T1000 (cell line): ENCODE measurements around the gene CCDC148.

Experiments
- DNase-seq: peaks from one replicate; lab custom pipeline; 2025; ENCODE audit warnings: mixed read lengths; lab: John Stamatoyannopoulos, UW

The CCDC148 gene

DNA sequence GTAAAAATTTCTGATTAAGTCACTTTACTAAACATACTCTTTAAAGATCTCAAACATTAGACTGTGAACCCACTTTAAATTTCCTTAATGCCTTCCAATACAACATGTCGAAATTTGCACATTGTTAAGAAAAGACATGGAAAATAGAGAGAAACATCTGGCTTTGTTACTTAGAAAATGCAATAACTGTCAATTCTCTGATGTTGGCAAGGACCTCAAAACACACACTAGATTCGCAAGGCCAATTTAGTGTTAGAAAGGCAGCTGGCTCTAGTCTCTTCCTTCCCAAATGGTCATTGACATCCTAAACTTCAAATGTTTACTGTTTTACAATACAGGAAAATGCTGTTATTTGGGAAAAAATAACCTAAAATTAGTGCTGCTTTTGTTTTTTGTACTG is 244.3 kb downstream of the CCDC148 start:
- DNase-seq = no peak

DNA sequence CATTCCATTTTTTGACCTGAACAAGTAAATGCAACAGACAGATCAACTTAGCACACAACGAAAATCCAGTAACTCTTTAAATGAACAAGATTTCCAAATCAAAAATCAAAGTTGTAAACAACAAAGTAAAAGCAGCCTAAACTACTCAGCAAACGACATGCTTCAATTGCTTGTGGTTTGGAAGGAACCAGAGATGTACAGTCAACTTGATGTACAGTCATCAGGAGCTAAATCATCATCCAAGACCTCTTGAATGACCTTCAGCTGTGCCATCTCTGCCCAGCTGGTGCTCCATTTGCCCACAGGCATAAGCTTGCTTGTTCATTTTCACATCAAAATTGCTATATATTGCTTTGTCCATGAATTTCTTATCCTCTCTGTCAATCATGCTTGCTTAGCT is 245.1 kb downstream of the CCDC148 start:
- DNase-seq = no peak

DNA sequence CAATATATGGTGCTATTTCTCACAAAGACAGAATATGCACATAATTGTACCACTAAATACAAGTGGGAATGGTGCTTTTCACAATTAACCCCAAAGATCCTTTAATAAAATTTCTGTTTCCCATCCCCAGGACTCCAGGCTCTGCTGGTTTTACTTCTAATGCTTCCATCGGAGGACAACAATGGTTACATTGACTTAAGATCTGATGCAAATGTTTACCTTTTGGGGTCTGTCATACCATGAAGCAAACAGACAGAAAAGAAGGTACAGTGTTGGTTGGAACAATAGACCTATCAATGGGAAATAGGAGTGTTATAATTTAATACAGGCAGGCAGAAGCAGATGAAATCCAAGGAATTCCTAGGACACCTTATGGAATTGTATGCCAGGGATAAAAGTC is 249.2 kb downstream of the CCDC148 start:
- no peak for DNase-seq

DNA sequence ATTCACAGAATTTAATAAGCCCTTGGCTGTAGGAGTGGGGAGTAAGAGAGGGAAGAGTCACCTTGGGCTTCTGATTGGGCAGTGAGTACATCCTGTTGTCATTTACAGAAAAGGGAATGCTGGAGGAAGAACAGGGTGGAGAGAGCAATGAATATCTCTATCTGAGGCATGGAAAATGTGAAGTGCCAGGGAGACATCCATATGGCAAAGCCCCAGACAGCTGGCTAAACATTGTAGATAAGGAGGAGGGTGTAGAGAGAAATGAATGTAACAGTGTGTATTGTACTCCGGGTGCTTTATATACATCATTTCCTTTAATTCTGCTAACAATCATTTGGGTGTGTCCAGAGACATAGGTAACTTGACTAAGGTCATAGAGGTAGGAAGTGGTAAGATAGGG is 251.3 kb downstream of the CCDC148 start:
- no peak for DNase-seq

DNA sequence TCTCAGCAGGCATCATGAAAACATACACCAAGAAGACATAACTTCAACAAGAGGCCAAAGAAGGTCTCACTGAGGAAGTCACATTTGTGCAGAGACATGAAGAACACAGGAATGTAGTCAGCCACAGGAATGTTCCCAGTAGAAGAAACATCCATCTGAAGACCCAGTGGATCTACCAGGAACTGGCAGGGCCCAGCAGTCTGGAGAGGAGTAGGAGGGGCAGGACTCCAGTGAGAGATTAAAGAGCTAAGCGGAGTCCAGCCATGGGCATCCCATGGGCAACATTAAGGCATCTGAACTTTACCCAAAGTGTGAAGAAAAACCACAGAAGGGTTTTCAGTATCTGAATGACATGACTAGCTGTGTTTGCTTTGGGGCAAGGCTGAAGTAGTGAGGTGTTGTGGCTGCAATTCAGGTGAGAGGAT is 251.8 kb downstream of the CCDC148 start:
- no peak for DNase-seq

DNA sequence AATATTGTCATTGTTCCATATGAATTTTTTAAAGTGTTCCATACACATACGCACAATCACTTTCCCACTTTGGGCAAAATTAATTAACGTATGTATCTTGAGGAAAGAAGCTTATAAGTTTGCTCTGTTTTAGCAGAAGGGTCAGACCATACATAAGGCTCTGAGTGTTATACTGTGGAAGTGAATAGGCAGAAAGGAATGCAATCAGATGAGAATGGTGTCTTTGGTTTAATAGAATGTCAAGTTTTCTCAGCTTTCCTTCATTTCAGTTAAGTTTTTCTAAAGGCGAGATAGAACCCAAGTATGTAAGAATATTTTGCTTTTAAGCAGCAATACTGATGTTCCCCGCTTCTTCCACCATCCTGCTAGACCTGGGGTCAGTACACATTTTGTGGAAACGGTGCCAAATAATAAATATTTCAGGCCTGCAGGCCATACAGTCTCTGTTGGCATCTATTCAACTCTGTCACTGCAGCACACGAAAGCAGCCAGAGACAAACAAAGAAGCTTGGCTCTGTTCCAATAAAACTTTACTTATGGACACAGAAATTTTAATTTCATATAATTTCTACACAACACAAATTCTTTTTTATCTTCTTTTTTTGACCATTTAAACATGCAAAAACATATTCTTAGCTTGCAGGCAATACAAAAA is 254.3 kb downstream of the CCDC148 start:
- DNase-seq = no peak

DNA sequence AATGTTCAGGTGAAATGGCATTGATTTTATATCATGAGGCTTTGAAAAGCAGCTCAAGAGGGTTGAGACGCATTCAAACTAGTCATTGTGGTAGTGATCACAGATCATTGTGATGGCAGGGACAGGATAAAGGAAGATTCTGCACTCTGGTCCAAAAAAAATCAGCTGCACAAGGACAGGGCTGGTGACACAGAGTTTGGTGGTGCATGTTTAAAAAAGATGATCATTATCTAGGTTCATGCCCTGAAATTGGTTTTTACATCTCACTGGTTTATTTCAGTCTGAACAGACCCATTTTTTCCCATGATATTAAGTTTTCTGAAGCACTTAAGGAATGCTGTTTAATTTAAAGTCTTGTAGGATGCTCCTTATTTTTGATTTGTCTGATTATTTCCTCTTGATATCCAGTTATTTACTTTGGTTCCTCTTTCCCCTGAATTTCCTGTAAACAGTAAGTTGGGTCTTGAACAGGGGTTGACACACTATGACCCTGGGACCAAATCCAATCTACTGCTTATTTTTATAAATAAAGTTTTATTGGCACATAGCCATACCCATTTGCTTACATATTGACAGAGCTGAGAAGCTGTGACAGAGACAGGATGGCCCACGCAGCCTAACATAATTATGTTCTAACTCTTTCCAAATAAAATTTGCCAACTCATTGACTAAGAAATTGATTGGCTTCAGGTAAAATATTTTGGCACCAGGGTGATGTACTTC is 256.5 kb downstream of the CCDC148 start:
- no peak for DNase-seq

DNA sequence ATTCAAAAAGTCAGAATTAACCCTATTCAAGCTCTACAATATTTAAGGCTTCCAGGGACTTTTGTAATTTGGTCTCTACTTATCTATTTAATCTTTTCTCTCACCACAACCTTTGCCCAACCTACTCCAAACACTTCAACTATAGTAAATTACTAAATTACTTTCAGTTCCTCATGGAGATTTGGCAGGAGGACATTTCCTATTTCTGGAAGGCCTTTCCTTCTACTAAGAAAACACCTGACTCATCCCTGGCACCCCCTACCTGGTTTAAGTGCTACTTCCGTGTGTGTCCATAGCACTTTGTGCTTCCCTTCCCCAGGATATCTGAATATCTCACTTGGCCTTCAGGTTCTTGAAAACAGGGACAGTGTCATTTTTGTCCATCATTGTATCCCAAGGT is 258.6 kb downstream of the CCDC148 start:
- no peak for DNase-seq

DNA sequence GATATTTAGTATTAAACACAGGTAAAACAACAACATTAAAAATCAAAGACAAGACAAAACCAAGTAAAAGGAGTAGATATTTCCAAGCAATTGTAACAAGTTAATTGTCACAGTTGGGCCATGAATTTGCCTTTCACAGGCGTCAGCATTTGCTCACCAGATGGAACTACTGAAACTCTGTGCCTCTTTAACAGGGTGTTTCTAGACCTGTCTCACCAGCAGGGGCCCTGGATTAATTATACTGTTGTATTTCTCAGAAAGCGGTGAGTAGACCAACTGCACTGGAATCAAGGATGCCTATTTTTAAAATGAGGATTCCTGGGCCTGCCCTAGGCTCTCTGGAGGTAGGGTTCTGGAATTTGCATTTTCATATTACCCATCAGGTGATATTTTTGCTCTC is 262.3 kb downstream of the CCDC148 start:
- no peak for DNase-seq

DNA sequence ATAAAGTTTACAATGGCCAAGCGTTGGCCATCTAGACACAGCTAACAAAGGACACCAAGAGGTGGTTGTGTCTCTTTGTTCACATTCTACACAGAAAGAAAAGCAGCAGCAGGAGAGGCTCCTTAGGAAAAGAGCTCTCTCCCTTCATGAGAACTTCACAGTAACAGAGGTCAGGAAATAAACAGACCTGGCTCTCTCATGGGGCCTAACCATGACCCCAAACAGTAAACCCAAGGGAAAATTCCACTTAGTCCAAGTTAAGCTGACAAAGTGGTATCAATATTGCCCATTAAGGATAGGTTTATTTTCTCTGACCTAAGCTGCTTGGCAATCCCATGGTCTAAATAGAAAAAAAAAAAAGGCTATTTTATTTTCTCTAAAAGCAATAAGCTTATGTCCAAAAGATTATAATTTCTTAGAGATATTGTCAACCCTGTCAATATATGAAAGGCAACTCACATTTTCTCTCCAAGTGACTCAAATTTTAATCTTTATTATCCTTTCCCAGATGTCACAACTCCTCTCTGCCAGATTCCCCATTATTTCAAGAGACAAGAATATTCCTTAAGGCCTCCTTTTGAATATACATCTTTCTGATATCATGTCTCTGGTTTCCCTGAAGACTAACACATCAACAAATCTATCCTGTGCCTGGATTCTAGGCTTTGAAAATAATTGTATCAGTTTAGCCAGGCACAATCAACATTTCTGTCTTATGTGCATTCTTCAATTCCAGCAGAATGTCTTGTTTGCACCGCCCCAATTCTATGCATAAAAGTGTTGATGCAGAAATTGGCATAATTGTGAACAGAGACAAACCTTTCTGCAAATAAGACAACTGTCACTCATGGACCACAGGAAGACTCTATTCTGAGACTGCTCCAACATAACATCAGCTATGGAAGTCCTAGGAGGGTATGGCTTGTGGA is 263.8 kb downstream of the CCDC148 start:
- no peak for DNase-seq

DNA sequence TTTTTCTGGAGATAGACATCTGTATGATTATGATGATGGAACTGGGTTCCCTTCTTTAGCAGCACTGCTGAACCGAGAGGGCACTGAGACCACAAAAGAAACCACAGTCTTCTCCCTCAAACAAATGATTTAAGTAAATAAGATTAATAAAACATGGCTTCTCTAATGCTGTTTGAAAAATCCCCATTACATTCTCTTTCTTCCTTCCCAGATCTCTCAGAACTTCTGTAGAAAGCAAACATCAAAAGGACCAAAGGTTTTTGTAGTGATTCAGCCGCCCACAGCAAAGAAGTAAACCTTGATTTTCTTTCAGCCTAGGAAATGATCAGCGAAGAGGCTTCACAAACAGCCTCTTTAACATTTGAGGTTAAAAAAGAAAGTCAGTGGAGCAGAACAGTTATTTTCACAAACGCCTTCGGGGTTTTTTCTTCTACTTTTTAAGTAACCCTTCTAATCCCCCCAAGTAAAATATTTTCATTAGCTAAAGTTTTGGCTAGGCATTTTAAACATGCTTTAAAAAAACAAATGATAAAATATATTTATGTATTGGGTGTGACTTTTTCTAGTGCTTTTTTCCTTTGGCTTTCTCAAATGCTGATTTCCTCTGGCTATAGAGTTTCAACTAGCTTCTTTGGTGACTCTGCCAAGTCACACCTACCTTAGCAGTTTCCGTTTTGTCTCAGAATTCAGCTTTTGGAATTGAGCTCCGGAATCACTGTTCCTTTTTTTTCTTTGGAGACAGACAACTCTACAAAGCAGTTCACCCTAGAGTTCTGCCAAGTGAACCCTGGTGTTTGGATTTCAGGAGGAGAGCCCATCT is 265.3 kb downstream of the CCDC148 start:
- DNase-seq = no peak

DNA sequence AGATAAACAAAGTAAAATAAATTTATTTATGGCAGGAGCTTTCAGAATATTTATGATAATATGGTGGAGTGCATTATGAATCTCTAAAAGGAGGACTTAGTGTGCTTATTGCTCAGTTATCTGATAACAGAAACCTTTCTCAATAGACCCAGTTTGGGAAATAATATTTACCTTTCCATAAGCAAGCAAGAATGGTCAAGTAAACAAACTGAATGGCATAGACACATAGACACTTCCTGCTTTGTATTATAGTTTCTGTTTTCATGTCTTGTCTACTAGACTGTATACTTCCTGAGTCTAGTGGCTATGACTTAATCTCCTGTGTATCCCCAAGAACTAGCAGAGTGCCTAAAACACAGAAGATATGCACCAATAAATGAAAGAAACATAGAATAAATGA is 267.0 kb downstream of the CCDC148 start:
- no peak for DNase-seq

DNA sequence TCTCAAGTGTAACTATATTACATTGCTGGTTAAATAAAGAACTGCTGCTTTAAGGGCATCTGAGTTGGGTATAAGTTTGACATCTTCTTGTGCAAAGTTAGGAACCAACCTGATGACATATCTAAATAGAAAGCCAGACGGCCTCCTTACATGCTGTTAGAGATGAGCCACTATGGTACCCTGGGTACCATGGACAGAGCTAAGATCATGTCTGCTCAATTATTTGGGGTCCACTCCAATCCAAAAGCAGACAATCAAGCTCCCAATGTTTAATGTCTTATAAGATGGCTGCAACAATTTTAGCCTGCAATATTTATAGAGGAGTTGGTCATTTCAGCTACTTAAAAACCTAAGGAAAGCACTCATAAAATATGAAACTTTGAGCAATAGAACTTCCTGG is 268.6 kb downstream of the CCDC148 start:
- no peak for DNase-seq

DNA sequence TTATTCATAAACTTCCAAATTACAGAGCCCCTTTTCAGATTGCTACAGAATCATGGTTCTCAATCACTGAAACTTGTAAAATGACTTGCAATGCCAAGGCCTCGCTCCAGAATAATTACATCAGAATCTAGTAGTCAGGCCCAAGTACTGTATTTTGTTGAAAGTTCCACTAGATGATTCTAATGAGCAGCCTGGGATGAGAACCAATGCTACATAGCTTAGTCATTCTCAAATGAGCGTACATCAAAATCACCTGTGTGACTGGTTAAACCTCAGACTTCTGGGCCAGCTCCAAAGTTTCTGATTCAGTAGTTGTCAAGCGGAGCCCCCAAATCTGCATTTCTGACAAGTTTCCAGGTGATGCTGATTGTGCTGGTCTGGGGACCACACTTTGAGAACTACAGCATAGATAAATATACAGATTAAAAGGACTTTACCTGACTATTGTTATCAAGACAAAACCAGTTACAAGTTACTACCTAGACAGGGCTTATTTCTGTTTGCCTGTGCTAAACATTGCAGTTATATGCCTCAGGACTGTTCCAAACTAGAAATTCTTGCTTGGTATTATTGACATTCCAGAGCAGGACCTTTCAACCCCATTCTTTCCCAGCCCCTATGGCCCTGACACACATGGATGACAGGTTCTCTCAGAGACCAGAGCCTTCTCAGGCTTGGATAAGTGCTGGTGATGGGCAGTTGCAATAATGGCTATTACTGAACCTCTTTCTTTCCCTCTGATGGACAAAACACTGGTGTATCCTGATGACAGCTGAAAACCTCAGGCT is 271.8 kb downstream of the CCDC148 start:
- no peak for DNase-seq

DNA sequence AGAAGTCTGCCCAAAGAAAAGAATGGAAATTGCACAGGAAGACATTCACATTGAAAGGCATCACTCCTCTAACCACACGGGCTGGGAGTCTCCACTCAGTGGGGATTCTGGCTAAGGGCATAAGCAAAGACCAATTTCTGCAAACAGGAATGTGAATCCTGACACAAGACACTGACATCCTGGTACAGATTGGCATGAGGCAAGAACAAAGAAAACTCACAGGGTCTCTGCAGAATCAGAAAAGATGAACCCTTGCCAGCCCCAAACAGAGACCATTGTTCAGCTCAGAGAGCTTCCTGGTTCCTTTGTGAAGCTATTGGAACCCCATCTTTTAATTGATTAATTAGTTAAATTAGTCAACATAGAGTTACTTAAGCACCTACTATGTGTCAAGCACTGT is 272.6 kb downstream of the CCDC148 start:
- DNase-seq = no peak

DNA sequence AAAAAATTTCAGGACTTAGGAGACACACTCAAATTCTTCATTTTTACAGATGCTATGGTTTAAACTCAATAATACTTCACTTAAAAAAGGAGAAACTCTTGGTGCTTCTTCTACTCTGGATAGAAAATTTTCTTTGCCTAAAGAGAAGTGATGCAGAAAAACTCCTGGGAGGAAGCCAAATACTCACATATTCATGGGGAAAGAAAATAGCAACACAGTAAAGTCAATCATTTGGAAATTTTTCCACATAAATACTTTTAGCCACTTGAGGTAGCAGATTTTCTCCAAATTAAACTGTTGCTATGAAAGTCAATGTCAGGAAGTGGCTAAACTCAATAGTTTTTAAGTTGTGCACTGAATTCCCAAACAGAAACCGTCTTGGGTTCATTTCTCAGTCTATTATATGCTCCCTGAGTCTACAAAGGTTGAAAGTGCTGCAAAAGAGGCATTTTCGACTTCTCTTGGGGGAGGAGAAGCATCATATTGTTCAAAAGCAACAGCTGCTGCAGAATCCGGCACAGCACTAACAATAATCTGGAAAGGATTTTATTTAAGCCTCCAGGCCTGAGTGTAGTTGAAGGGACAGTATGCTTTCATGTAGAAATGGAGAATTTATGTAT is 273.8 kb downstream of the CCDC148 start:
- no peak for DNase-seq

DNA sequence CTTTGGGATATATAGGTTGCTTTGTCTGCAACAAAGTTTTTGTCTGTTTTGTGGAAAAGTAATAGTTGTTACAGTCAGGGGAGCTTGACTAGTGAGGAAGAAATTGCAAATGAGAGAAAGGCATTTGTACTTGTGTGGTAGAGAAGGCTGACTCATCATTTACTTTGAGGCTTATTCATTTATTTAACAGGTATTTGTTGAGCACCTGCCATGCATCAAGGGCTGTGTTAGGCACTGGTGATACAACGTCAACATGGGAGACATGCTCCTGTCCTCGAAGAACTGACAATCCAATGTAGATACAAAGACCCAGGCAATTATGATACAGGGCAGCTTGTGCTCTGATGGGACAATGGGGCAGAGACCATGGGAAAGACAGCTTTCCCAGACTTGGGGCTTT is 275.4 kb downstream of the CCDC148 start:
- no peak for DNase-seq

DNA sequence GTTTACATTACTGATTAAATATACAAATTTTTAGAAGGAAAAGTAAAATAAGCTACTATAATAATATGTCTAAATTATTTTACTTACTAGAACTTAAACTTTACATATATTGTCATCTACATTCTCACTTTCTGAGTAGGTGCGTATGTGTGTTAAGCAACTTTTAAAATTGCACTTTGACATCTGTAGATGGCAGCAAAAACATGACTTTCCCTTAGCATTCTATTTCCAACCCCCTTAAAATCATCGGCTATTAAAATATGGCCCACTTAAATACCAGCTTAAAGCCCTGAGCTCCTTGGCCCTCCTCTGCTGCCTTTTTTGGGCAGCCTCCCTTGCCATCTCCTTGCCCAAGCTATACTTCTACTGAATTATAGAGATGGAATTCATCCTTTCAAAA is 276.9 kb downstream of the CCDC148 start:
- DNase-seq = no peak

DNA sequence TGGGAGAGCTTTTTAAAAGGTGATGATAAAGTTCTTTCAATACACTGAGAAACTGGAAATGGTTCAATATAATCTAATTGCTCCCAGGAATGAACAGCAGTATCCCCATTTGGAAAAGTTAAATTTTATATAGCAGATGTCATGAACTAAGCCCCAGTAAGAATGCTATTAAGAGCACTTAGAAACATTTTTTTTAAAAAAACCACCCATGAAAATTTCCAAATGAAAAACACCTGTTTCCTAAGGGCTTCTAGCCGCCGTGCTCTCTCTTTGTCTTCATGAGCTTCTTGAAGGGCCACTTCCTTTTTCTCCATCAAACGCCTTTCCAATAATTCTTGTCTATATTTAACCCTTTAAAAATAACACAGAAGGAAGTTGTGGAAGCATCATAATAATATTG is 277.9 kb downstream of the CCDC148 start:
- DNase-seq = no peak

DNA sequence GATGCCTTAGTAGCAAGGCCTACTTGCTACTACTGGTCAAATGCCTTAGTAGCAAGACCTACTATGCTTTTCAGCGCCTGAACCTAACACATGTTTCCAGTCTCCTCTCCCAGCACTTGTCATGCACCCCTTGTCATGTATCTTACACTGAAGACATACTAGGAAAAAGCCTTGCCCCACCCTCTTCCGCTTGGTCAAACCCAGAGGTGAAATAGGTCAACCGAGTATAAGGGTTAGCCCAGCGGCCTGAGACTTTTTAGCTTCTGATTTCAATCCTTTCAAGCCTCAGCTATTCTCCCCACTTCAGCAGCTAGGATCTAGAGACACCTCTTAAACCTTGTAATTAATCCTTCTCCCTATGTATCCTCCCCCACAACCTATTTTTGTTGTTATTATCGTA is 281.6 kb downstream of the CCDC148 start:
- DNase-seq = no peak

DNA sequence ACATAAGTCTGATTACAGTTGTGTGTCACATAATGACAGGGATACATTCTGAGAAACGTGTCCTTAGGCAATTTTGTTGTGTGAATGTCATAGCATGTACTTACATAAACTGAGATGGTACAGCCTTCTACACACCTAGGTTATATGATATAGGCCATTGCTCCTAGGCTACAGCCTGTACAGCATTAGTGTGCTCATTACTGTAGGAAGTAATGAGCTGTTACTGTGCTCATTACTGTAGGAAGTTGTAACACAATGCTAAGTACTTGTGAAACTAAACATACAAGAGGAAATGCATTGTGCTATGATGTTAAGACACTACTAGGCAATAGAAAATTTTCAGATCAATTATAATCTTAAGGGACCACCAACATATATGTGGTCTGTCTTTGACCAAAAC is 282.1 kb downstream of the CCDC148 start:
- no peak for DNase-seq
